Measurements from ENCODE around the gene WSB1.

WSB1 gene

GRCh38 chr17:27354491-27355081 is 60.7 kb downstream of the WSB1 start:
- peak; percentile 74 for DNase-seq (ENCODE audit: low read depth)
- H3K4me3 ChIP-seq (ENCODE audit: low read length) = peak overlapping the region; percentile 48
- peak; percentile 25 for TF ChIP-seq CTCF (IDR thresholded peaks at IDR 0.05; ENCODE audit: insufficient read depth, low read depth, low read length, missing control alignments)

GRCh38 chr17:27355419-27355818 is 61.5 kb downstream of the WSB1 start:
- no peak for DNase-seq (ENCODE audit: low read depth)
- H3K4me3 ChIP-seq (ENCODE audit: low read length) = no peak overlapping the region
- no peak for TF ChIP-seq CTCF (IDR thresholded peaks at IDR 0.05; ENCODE audit: insufficient read depth, low read depth, low read length, missing control alignments)

- TF ChIP-seq CTCF (IDR thresholded peaks at IDR 0.05; ENCODE audit: insufficient read depth, low read depth, low read length, missing control alignments) = no peak
- DNase-seq (ENCODE audit: low read depth) = no peak
- no peak overlapping the region for H3K4me3 ChIP-seq (ENCODE audit: low read length)
These were observed 62.3 kb downstream of the WSB1 start for GRCh38 chr17:27356091-27356705.

GRCh38 chr17:27357236-27357635 is 63.3 kb downstream of the WSB1 start:
- TF ChIP-seq CTCF (IDR thresholded peaks at IDR 0.05; ENCODE audit: insufficient read depth, low read depth, low read length, missing control alignments) = no peak
- no peak for DNase-seq (ENCODE audit: low read depth)
- no peak overlapping the region for H3K4me3 ChIP-seq (ENCODE audit: low read length)

GRCh38 chr17:27360507-27360906 is 66.6 kb downstream of the WSB1 start:
- no peak for DNase-seq (ENCODE audit: low read depth)
- no peak for TF ChIP-seq CTCF (IDR thresholded peaks at IDR 0.05; ENCODE audit: insufficient read depth, low read depth, low read length, missing control alignments)
- no peak overlapping the region for H3K4me3 ChIP-seq (ENCODE audit: low read length)

- no peak overlapping the region for H3K4me3 ChIP-seq (ENCODE audit: low read length)
- DNase-seq (ENCODE audit: low read depth) = no peak
- TF ChIP-seq CTCF (IDR thresholded peaks at IDR 0.05; ENCODE audit: insufficient read depth, low read depth, low read length, missing control alignments) = no peak
These were observed 67.8 kb downstream of the WSB1 start for GRCh38 chr17:27361695-27362094.

GRCh38 chr17:27362503-27362902 is 68.6 kb downstream of the WSB1 start:
- H3K4me3 ChIP-seq (ENCODE audit: low read length) = no peak overlapping the region
- no peak for DNase-seq (ENCODE audit: low read depth)
- no peak for TF ChIP-seq CTCF (IDR thresholded peaks at IDR 0.05; ENCODE audit: insufficient read depth, low read depth, low read length, missing control alignments)

Data from epithelial cell of esophagus (primary cell).